ENCODE measurements around the gene SLC41A3. TPM values are rescaled to one million over a fixed set of nuclear protein-coding genes. Genes with fewer than 3 reads are reported as not detected.

Gene SLC41A3
- total RNA-seq, 4 donors from 2014 or later = 21.8 to 31.9 (median 31.1) TPM

DNA sequence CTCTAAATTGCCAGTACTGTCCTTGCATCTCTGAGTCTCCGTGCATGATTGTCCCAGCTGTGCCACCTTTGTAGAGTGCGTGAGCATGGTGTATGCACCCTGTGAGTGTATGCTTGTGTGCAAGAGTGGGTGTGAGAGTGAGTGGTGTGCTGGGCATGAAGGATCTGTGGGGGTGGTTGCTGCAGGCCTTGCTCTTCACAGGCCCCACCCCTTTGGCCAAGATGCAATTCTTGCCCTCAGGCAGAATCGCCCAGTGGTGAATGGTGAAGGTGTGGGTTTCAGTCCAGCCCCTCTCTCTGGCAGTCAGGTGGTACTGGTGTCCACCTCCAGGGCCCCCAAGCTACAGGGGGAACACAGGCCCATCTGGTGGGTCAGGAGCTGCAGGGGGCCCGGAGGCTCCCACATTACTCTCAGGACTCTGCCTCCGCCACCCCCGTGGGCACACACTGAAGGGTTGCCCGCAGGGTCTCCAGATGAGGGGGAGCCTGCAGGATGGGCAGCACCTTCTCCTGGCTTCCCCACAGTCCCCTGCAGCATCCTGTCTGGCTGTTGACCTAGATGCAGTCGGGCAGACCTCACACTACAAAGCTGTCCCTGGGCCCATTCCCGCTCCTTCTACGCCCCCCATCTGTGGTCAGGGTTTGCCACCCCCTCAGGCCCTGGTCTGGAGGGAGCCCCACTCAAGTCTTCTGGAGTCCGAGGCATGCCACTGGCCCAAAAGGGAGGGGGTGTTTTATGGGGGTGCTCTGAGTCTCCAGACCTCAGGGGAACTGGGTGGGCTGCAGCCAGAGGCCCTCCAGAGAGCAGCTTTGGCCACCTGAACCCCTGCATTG lies 123.3 kb downstream of the SLC41A3 start:
- TF ChIP-seq, protein P1, sequence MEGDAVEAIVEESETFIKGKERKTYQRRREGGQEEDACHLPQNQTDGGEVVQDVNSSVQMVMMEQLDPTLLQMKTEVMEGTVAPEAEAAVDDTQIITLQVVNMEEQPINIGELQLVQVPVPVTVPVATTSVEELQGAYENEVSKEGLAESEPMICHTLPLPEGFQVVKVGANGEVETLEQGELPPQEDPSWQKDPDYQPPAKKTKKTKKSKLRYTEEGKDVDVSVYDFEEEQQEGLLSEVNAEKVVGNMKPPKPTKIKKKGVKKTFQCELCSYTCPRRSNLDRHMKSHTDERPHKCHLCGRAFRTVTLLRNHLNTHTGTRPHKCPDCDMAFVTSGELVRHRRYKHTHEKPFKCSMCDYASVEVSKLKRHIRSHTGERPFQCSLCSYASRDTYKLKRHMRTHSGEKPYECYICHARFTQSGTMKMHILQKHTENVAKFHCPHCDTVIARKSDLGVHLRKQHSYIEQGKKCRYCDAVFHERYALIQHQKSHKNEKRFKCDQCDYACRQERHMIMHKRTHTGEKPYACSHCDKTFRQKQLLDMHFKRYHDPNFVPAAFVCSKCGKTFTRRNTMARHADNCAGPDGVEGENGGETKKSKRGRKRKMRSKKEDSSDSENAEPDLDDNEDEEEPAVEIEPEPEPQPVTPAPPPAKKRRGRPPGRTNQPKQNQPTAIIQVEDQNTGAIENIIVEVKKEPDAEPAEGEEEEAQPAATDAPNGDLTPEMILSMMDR (IDR thresholded peaks at IDR 0.05; ENCODE audit: low read depth) = no peak

DNA sequence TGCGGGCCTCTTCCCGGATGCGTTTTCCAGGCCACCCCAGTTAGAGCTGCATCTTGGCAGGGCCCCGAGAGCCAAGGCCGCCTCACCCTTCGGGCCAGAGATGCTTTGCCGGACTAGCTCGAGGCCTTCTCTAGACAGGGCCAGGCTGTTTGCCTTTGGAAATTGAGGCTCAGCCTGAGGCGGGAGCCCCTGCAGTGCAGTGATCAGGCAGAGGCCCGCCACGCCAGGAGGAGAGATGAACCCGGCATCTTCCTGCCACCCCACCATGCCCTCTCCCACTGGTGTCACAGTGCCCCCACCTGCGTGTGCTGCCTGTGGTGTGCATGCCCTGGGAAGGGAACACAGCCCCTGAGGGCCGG lies 123.9 kb downstream of the SLC41A3 start:
- TF ChIP-seq, protein P1 (IDR thresholded peaks at IDR 0.05; ENCODE audit: low read depth) = no peak

DNA sequence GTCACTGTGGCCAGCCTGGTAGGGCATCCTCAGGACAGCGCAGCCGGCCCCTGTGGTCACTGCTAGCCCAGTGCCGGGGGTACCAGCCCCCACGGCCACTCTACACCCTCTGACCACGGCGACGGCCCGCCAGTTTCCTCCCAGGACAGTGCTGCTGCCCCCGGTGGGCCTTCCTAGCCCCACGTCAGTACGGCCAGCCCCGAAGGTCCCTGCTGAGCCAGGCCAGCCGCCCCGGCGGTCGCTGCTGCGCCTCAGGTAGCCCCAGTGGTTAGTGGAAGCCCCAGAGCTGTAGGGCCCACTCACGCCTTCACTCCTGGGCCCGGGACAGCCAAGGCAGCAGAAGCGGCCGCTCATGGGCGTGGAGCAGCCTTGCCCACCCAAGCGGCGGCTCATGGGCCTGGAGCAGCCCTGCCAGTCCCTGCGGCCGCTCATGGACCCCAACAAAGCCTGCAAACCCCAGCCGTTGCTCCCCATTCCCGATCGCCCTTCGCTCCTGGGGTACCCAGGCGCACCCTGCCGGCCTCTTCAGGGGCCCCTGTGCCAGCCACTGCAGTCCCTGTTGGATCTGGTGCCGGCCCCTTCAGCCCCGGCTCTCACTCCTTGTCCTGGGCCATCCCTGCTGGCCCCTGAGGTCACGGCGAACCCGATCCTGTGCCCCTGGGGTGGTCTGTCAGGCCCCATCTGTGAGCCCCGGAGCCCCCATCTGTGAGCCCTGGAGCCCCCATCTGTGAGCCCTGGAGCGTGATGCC lies 124.4 kb downstream of the SLC41A3 start:
- TF ChIP-seq, protein P1 (IDR thresholded peaks at IDR 0.05; ENCODE audit: low read depth) = no peak

DNA sequence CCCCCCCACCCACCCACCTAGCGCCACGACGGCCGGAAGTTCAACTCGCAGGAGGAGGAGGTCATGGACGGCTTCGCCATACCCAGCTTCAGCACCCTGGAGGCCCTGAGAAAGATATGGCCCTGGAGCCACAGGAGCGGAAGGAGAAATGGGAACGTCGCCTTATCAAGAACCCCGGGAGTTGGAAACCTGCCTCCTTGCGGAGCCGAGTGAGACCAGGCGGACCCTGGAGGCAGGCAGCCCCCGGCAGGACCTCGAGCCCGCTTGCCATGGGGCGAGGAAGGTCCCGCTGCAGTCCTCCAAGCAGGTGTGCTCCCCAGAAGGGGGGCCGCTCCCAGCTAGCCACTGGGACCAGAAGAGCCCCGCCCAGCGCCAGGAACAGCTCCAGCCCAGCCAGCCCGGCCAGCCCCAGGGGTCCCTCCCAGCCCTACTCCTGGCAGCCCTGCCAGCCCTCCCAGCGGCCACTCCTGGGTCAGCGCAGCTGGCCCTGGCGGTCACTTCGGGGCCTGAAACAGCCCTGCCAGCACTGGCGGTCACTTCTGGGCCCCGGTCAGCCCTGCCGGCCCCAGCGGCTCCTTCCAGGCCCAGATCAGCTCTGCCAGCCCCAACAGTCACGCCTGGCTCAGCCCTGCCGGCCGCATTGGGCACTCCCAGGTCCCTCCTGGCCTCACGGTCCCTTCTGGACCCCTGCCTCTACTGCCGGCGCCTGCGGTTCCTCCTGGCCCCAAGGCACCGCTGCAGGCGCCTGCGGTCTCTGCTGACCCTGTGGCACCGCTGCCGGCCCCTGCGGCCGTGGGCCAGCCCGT lies 125.2 kb downstream of the SLC41A3 start:
- TF ChIP-seq, protein P1 (IDR thresholded peaks at IDR 0.05; ENCODE audit: low read depth) = no peak

DNA sequence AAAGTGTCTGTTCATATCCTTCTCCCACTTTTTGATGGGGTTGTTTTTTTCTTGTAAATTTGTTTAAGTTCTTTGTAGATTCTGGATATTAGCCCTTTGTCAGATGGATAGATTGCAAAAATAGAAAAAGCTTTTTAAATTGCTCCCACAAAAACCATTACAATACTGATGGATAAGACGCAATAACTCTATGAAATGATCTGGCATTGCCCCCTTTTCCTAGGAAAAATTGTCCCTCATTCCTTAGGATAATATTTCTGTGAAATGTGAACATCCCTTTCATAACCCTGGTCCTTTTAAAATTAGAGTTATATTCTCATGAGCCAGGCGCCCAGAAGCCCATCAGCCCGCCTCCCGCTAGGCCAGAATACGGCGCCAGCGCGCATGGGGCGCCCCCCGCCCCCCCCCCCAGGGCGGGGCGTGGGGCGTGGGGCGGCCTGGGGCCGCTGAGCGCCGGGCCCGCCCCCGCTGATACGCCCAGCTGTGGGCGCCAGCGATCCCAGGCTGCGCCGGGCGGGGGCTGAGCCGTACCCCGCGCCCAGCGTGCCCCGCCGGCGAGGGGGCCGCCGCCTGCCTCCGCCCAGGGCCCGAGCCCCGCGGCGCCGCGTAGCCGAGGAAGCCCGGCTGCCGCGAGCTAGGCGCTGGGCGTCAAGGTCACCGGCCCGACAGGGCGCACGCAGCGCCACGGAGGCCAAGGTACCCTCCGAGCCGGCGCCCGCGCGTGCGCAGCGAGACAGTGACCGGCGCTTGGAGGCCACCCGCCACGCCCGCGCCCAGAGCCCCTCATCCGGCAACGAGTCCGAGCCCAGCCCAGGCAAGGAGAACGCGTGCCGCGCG lies 126.0 kb downstream of the SLC41A3 start:
- TF ChIP-seq, protein P1 (IDR thresholded peaks at IDR 0.05; ENCODE audit: low read depth) = no peak

Small RNAs within 50 kb of the gene (small RNA-seq; reads per million reads assigned to genes)
- not detected for gene AC092903.1

Other genes with a start within 250 kb of the SLC41A3 start
- gene ROPN1B, start 114.9 kb downstream of the SLC41A3 start, total RNA-seq = not detected
- 100 to 1,000 TPM in 1 of 4 donors, 10 to 100 TPM in 3; 63.4 to 281 (median 73.8) TPM for gene ALDH1L1, start 96.5 kb upstream of the SLC41A3 start, total RNA-seq

Measured in subcutaneous adipose tissue (tissue), 4 donors.